Activated CD8-positive, alpha-beta memory T cell treated with anti-CD3 and anti-CD28 coated beads, Interleukin-2, amount 50 U/mL, for 24 hours (primary cell): ENCODE results near the gene KLHL11.

Experiments
- DNase-seq: peaks from one replicate; pipeline ENCODE4 v3.0.0-alpha.2; 2020; ENCODE audit errors: extremely low read depth

Gene KLHL11

GRCh38 chr17:41810659-41811548 lies 54.3 kb downstream of the KLHL11 start:
- DNase-seq, result no peak

GRCh38 chr17:41806685-41807445 lies 58.4 kb downstream of the KLHL11 start:
- no peak for DNase-seq
